ENCODE measurements around the gene NDST1. TPM values are rescaled to one million over a fixed set of nuclear protein-coding genes. Genes with fewer than 3 reads are reported as not detected.

NDST1 gene
- total and polyA plus RNA-seq, 2 experiments from 2014 or later = 39.1 to 129 TPM

GRCh38 chr5:150574818-150575547, 67.1 kb downstream of the NDST1 start:
- H3K4me3 ChIP-seq = no peak overlapping the region
- TF ChIP-seq EZH2 (IDR thresholded peaks at IDR 0.05; ENCODE audit: insufficient read depth, poor library complexity, severe bottlenecking) (no peak), EZH2phosphoT487 (IDR thresholded peaks at IDR 0.05; ENCODE audit: insufficient read depth, low read depth) (no peak)
- H4K20me1 ChIP-seq (ENCODE audit: insufficient read depth) = no peaks in the 10 kb centered on the region
- no peaks in the 10 kb centered on the region for H3K79me2 ChIP-seq (ENCODE audit: insufficient read depth)
- no peak overlapping the region for H3K4me2 ChIP-seq (ENCODE audit: unreplicated experiment)
- no peak overlapping the region for H2AFZ ChIP-seq
- in situ Hi-C loops (cut with MboI) = no loop called here
- DNase-seq = no peak
- no peaks in the 10 kb centered on the region for H3K4me1 ChIP-seq (ENCODE audit: insufficient read depth)
- H3K27ac ChIP-seq = no peak overlapping the region
- no peaks in the 10 kb centered on the region for H3K36me3 ChIP-seq (ENCODE audit: low read depth)
- WGBS, 2 experiments (ENCODE audit: low coverage in 1 of 2, low lambda C conversion rate in 2 of 2, missing lambda C conversion rate in 2 of 2) = 77 to 84% methylated on average over 13 to 15 of the region's 15 CpGs
- H3F3A ChIP-seq (ENCODE audit: insufficient read depth) = no peaks in the 10 kb centered on the region
- H3K9ac ChIP-seq = no peak overlapping the region
- H3K9me3 ChIP-seq (ENCODE audit: low read depth) = no peaks in the 10 kb centered on the region
- no peaks in the 10 kb centered on the region for H3K27me3 ChIP-seq (replicated peaks; ENCODE audit: insufficient read depth)
- no peaks in the 10 kb centered on the region for H3K9me2 ChIP-seq (ENCODE audit: insufficient read depth)

DNA sequence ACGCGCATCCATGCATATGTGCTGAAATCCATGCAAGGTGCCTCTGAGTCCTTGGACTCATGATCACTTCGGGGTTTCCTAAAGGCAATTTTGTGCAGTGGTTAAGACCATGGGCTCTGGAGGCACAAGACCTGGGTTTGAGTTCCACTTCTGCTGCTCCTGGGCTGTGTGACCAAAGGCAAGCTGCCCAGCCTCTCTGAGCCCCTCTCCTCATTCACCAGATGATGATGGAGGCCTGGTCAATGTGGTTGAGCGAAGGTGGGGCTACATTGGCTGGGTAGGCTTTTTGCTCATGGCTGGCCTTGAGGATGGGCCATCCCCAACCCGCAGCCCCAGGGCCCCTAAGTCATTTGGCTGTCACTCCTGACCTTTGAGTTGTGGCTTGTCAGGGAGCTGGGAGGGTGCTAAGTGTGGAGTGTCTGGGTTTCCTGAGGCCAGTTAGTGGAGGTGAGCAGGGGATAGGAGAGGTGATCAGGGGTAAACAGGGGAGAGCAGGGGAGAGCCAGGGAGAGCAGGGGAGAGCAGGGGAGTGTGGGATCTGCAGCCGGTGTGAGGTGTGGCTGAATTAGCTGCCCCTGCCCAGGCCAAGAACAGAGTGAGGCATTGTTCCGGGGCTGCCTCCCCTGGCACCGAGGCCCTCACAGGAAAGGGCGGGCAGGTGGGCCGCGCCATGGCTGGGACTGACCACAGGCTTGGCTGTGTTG, 68.0 kb downstream of the NDST1 start:
- WGBS, 2 experiments (ENCODE audit: low coverage in 1 of 2, low lambda C conversion rate in 2 of 2, missing lambda C conversion rate in 2 of 2) = 92 to 97% methylated on average over 11 of the region's 11 CpGs
- in situ Hi-C loops (cut with MboI) = no loop called here
- no peak for DNase-seq
- Histone ChIP-seq H3K9ac (no peak overlapping the region), H3K27ac (no peak overlapping the region), H2AFZ (no peak overlapping the region), H3K79me2 (ENCODE audit: insufficient read depth) (no peaks in the 10 kb centered on the region), H3K4me2 (ENCODE audit: unreplicated experiment) (no peak overlapping the region), H3K27me3 (replicated peaks; ENCODE audit: insufficient read depth) (no peaks in the 10 kb centered on the region), H4K20me1 (ENCODE audit: insufficient read depth) (no peaks in the 10 kb centered on the region), H3K4me1 (ENCODE audit: insufficient read depth) (no peaks in the 10 kb centered on the region), H3K36me3 (ENCODE audit: low read depth) (no peaks in the 10 kb centered on the region), H3K9me2 (ENCODE audit: insufficient read depth) (no peaks in the 10 kb centered on the region), H3K4me3 (no peak overlapping the region), H3F3A (ENCODE audit: insufficient read depth) (no peaks in the 10 kb centered on the region), H3K9me3 (ENCODE audit: low read depth) (no peaks in the 10 kb centered on the region)
- TF ChIP-seq EZH2 (IDR thresholded peaks at IDR 0.05; ENCODE audit: insufficient read depth, poor library complexity, severe bottlenecking) (no peak), EZH2phosphoT487 (IDR thresholded peaks at IDR 0.05; ENCODE audit: insufficient read depth, low read depth) (no peak)

GRCh38 chr5:150576449-150576949, 68.6 kb downstream of the NDST1 start:
- H3K4me3 ChIP-seq = no peak overlapping the region
- no peaks in the 10 kb centered on the region for H4K20me1 ChIP-seq (ENCODE audit: insufficient read depth)
- no peaks in the 10 kb centered on the region for H3K9me3 ChIP-seq (ENCODE audit: low read depth)
- H3K4me2 ChIP-seq (ENCODE audit: unreplicated experiment) = no peak overlapping the region
- H3K9me2 ChIP-seq (ENCODE audit: insufficient read depth) = no peaks in the 10 kb centered on the region
- H3K27ac ChIP-seq = no peak overlapping the region
- in situ Hi-C loops (cut with MboI) = no loop called here
- 76 to 81% methylated on average over 7 of the region's 7 CpGs for WGBS, 2 experiments (ENCODE audit: low coverage in 1 of 2, low lambda C conversion rate in 2 of 2, missing lambda C conversion rate in 2 of 2)
- TF ChIP-seq EZH2phosphoT487 (IDR thresholded peaks at IDR 0.05; ENCODE audit: insufficient read depth, low read depth) = no peak
- no peak for TF ChIP-seq EZH2 (IDR thresholded peaks at IDR 0.05; ENCODE audit: insufficient read depth, poor library complexity, severe bottlenecking)
- H3K27me3 ChIP-seq (replicated peaks; ENCODE audit: insufficient read depth) = no peaks in the 10 kb centered on the region
- H2AFZ ChIP-seq = no peak overlapping the region
- DNase-seq = no peak
- no peaks in the 10 kb centered on the region for H3K79me2 ChIP-seq (ENCODE audit: insufficient read depth)
- no peak overlapping the region for H3K9ac ChIP-seq
- no peaks in the 10 kb centered on the region for H3K4me1 ChIP-seq (ENCODE audit: insufficient read depth)
- no peaks in the 10 kb centered on the region for H3K36me3 ChIP-seq (ENCODE audit: low read depth)
- no peaks in the 10 kb centered on the region for H3F3A ChIP-seq (ENCODE audit: insufficient read depth)

- Histone ChIP-seq H3K9me2 (ENCODE audit: insufficient read depth) (no peaks in the 10 kb centered on the region), H3K36me3 (ENCODE audit: low read depth) (no peaks in the 10 kb centered on the region), H3K4me1 (ENCODE audit: insufficient read depth) (no peaks in the 10 kb centered on the region), H3K9me3 (ENCODE audit: low read depth) (no peaks in the 10 kb centered on the region), H4K20me1 (ENCODE audit: insufficient read depth) (no peaks in the 10 kb centered on the region), H3K4me2 (ENCODE audit: unreplicated experiment) (no peak overlapping the region), H3K27me3 (replicated peaks; ENCODE audit: insufficient read depth) (no peaks in the 10 kb centered on the region), H3K79me2 (ENCODE audit: insufficient read depth) (no peaks in the 10 kb centered on the region), H3K27ac (no peak overlapping the region), H2AFZ (no peak overlapping the region), H3K4me3 (no peak overlapping the region), H3F3A (ENCODE audit: insufficient read depth) (no peaks in the 10 kb centered on the region), H3K9ac (no peak overlapping the region)
- no peak for DNase-seq
- in situ Hi-C loops (cut with MboI) = no loop called here
- TF ChIP-seq EZH2phosphoT487 (IDR thresholded peaks at IDR 0.05; ENCODE audit: insufficient read depth, low read depth) = no peak
- no peak for TF ChIP-seq EZH2 (IDR thresholded peaks at IDR 0.05; ENCODE audit: insufficient read depth, poor library complexity, severe bottlenecking)
- 88 to 92% methylated on average over 10 of the region's 10 CpGs for WGBS, 2 experiments (ENCODE audit: low coverage in 1 of 2, low lambda C conversion rate in 2 of 2, missing lambda C conversion rate in 2 of 2)
Observed at GRCh38 chr5:150577378-150578139, 69.6 kb downstream of the NDST1 start.

Data from GM23248 (cell line).